Measurements from ENCODE around the gene DTNB. TPM values are rescaled to one million over a fixed set of nuclear protein-coding genes. Genes with fewer than 3 reads are reported as not detected.

DTNB gene
- total RNA-seq, 4 donors from 2014 or later: 5.2 to 9.9 (median 9.2) TPM

DNA sequence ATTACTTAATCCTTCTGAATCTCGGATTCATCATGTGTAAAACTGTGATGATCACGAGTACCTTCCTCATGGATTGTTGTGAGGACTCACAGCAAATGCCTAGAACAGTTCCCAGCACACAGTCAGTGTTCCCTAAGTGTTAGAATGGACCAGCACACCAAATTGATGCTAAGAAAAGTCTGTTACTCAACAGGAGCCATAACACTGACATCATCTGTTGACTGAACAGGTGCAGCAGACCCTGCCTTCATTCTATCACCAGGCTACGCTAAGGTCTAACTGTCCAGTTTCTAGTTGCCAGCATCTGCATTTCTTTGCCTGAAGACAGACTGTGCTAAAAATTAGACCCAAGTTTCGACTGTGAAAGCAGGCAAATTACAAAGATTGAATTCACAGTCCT is 18.6 kb downstream of the DTNB start:
- TF ChIP-seq, protein P1, sequence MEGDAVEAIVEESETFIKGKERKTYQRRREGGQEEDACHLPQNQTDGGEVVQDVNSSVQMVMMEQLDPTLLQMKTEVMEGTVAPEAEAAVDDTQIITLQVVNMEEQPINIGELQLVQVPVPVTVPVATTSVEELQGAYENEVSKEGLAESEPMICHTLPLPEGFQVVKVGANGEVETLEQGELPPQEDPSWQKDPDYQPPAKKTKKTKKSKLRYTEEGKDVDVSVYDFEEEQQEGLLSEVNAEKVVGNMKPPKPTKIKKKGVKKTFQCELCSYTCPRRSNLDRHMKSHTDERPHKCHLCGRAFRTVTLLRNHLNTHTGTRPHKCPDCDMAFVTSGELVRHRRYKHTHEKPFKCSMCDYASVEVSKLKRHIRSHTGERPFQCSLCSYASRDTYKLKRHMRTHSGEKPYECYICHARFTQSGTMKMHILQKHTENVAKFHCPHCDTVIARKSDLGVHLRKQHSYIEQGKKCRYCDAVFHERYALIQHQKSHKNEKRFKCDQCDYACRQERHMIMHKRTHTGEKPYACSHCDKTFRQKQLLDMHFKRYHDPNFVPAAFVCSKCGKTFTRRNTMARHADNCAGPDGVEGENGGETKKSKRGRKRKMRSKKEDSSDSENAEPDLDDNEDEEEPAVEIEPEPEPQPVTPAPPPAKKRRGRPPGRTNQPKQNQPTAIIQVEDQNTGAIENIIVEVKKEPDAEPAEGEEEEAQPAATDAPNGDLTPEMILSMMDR (IDR thresholded peaks at IDR 0.05): no peak
- ATAC-seq (ENCODE audit: low FRiP score) (no peak), DNase-seq (ENCODE audit: low spot score) (no peak)

DNA sequence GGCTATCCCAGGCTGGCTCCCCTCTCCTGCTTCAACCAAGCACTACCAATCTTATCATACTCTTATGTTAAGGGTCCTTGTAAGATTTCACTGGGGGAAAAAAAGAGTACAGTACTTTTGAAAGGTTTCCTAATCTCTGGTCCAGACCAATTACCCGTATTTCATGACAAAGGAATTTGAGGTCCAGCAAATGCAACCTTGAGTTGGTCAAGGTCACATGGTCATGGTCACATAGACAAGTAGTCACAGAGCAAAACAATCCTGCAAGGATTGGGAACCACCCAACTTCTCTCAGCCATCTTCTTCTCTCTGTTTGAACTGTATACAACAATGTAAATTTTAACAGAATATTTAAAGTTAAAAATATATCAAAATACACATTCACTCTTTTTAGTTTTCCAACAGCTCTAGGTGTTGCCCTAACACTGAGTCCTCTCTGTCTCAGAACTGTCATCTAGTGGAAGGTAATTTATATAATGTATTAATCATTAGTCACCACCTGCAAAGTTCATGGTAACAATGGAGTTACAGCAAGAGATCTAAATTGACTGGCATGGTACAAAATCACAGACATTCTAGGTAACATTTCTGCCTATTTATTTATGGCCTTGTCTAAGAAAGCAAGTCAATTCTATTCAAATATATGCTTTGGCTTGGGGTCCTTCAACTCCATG is 21.5 kb downstream of the DTNB start:
- no peak for DNase-seq (ENCODE audit: low spot score)
- TF ChIP-seq, protein P1 (IDR thresholded peaks at IDR 0.05): no peak
- ATAC-seq (ENCODE audit: low FRiP score): no peak

DNA sequence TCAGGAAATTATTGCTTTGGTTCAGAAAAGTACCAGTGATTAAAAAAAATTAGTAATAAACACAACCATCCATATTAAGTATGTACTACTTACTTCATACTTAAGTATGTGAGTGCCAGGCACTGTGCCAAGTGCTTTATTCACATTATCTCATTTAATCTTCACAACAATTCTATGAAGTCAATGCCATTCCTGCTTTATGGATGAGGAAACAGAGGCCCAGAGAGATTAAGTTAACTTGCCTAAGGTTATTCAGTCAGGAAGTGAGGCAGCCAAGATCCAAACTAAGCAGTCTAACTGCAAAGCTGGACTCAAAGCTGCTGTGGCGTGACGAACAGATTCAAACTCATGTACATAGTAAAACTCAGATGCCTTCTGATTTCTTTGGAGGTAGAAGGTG is 22.3 kb downstream of the DTNB start:
- TF ChIP-seq, protein P1 (IDR thresholded peaks at IDR 0.05): no peak
- DNase-seq (ENCODE audit: low spot score) (no peak), ATAC-seq (ENCODE audit: low FRiP score) (no peak)

DNA sequence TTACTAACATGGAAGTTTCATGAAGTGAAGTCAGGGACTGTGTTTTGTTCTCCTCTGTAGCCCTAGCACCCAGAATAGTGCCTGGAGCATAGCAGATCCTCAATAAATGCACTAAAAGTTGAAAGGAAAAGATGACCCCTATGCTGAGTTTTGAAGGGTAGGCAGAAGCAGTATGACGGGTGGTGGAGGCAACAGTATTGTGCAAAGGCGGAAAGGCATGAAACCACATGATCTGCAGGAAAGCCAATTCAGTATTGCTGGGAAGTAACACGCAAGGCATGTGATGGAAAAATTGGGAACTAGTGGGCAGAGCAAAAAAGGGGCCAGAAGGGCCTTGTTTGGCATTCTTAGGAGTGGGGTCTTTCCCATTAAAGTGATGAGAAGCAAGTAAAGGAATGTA is 23.1 kb downstream of the DTNB start:
- DNase-seq (ENCODE audit: low spot score) (no peak), ATAC-seq (ENCODE audit: low FRiP score) (no peak)
- TF ChIP-seq, protein P1 (IDR thresholded peaks at IDR 0.05): no peak

DNA sequence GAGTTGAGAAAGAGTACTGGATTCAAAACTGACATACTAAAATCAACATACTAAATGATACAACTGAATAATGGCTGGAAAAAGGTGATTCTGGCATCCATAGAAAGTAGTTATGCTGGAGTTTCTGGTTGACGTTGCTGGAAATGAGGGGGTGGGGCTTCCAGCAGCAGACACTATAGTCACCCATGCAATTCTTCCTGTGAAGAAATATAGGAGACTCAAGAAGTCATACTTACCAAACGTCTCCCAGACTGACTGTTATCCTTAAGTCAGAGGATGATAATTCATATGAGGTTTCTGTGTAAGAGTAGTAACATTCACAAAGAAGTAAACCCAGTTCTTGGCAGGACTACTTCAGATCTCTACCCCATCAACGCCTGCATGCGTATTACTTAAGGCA is 23.6 kb downstream of the DTNB start:
- no peak for ATAC-seq (ENCODE audit: low FRiP score)
- DNase-seq (ENCODE audit: low spot score): no peak
- TF ChIP-seq, protein P1 (IDR thresholded peaks at IDR 0.05): no peak

DNA sequence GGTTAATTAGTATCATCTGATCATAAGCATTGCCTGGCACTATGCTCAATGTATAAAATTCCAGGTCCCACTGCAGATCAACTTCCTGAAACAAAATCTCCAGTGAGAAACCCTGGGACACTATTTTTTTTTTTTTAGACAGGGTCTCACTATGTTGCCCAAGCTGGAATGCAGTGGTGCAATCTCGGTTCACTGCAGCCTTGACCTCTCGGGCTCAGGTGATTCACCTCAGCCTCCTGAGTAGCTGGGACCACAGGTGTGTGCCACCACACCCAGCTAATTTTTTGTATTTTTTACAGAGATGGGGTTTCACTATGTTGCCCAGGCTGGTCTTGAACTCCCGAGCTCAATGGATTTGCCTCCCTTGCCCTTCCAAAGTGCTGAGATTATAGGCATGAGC is 31.1 kb downstream of the DTNB start:
- DNase-seq (ENCODE audit: low spot score): no peak
- ATAC-seq (ENCODE audit: low FRiP score): no peak
- TF ChIP-seq, protein P1 (IDR thresholded peaks at IDR 0.05): no peak

DNA sequence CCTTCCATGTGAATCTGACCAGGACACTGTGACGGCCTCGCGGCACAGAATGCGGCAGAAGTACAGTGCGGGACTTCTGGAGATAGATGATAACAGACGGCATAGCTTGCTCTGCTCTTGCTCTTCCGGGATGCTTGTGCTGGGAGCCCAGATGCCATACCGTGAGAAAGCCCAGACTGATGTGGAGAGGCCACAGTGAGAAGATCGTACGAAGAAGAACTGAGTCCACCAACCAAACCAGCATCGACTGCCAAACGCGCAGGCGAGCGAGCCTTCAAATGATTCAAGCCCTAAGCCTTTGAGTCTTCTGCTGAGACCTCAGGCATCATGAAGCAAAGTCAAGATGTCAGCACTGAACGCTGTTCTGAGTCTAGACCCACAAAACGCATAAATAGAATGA is 33.7 kb downstream of the DTNB start:
- ATAC-seq (ENCODE audit: low FRiP score) (no peak), DNase-seq (ENCODE audit: low spot score) (no peak)
- TF ChIP-seq, protein P1 (IDR thresholded peaks at IDR 0.05): no peak
